22Rv1 (cell line): Measurements from ENCODE around the gene GGTA1.

Experiments
- H3K27ac ChIP-seq: fragments of 450-650 bp; 2 replicates; pipeline ENCODE4 v1.5.1; 2017
- ZFX ChIP-seq: fragments of 450-650 bp; IDR thresholded peaks from 2 replicates; pipeline ENCODE4 v1.6.1; 2017; ENCODE audit warnings: antibody characterized with exemption, borderline replicate concordance
- TF ChIP-seq, protein P1 (sequence below): fragments of 450-650 bp; IDR thresholded peaks from 2 replicates; pipeline ENCODE4 v1.5.1; 2017; ENCODE audit warnings: mild to moderate bottlenecking

Gene GGTA1

GRCh38 chr9:121424024-121424432, 75.6 kb downstream of the GGTA1 start:
- TF ChIP-seq, protein P1, sequence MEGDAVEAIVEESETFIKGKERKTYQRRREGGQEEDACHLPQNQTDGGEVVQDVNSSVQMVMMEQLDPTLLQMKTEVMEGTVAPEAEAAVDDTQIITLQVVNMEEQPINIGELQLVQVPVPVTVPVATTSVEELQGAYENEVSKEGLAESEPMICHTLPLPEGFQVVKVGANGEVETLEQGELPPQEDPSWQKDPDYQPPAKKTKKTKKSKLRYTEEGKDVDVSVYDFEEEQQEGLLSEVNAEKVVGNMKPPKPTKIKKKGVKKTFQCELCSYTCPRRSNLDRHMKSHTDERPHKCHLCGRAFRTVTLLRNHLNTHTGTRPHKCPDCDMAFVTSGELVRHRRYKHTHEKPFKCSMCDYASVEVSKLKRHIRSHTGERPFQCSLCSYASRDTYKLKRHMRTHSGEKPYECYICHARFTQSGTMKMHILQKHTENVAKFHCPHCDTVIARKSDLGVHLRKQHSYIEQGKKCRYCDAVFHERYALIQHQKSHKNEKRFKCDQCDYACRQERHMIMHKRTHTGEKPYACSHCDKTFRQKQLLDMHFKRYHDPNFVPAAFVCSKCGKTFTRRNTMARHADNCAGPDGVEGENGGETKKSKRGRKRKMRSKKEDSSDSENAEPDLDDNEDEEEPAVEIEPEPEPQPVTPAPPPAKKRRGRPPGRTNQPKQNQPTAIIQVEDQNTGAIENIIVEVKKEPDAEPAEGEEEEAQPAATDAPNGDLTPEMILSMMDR: no peak
- no peak for TF ChIP-seq ZFX
- H3K27ac ChIP-seq: no peak overlapping the region

- H3K27ac ChIP-seq: no peak overlapping the region
- TF ChIP-seq ZFX: no peak
- TF ChIP-seq, protein P1: no peak
Observed at GRCh38 chr9:121411993-121412392, 87.7 kb downstream of the GGTA1 start.

DNA sequence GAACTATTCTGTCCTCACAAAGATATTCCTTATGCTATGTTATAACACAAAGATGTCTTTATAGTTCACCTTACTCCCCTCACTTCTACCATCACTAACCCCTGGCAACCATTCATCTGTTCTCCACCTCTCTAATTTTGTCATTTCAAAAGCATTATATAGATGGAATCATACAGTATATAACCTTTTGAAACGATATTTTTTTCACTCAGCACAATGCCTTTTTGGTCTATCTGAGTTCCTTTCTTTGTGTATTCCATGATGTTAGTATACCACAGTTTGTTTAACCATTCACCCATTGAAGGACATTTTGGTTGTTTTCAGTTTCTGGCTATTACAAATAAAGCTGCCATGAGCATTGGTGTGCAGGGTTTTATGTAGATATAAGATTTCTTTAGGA, 93.7 kb downstream of the GGTA1 start:
- no peak for TF ChIP-seq ZFX
- TF ChIP-seq, protein P1: no peak
- H3K27ac ChIP-seq: no peak overlapping the region
